BE2C (cell line): ENCODE results near the gene ABCA12.

Experiments
- DNase-seq: peaks from one replicate; pipeline ENCODE4 v3.0.0-alpha.2; 2020
- H3K27me3 ChIP-seq: fragments of 250-450 bp; sonication (Bioruptor Pico); 2 replicates; pipeline ENCODE4 v1.5.1; 2020; ENCODE audit warnings: mild to moderate bottlenecking
- H3K36me3 ChIP-seq: fragments of 250-450 bp; sonication (Bioruptor Pico); 2 replicates; pipeline ENCODE4 v1.5.1; 2020; ENCODE audit warnings: mild to moderate bottlenecking
- H3K4me1 ChIP-seq: fragments of 250-450 bp; sonication (Bioruptor Pico); 2 replicates; pipeline ENCODE4 v1.5.1; 2020
- H3K4me3 ChIP-seq: 2 replicates; pipeline ENCODE4 v1.5.1; 2011; ENCODE audit warnings: low read depth, low read length
- H3K9me3 ChIP-seq: fragments of 250-450 bp; sonication (Bioruptor Pico); 2 replicates; pipeline ENCODE4 v1.5.1; 2020
- TF ChIP-seq, protein P1 (sequence below): IDR thresholded peaks from 2 replicates; pipeline ENCODE4 v1.5.1; 2012; ENCODE audit warnings: mild to moderate bottlenecking, low read depth, low read length

ABCA12 gene

DNA sequence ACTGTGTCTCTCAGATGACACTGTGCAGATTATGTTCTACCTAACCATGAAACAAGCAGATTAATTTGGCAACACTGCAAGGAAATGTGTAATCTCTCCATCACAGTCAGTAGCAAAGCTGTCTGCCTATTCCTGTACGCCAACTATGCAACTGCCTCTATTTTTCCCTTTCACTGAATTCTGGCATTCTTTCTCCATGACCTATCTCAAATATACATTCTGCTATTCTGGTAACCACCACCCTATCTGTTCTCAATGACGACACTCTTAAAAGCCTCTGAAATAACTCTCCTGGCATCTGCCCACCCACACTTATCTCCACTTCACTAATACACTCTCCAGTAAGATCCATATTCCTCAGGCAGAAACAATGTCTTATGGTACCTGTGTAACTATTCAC lies 78.7 kb downstream of the ABCA12 start:
- H3K36me3 ChIP-seq: no peaks in the 10 kb centered on the region
- DNase-seq: peak; percentile 26
- H3K9me3 ChIP-seq: no peaks in the 10 kb centered on the region
- no peaks in the 10 kb centered on the region for H3K27me3 ChIP-seq
- 0 out of 2 replicates have a peak overlapping the region, but pooled peaks have one; percentile 4 for H3K4me3 ChIP-seq
- TF ChIP-seq, protein P1, sequence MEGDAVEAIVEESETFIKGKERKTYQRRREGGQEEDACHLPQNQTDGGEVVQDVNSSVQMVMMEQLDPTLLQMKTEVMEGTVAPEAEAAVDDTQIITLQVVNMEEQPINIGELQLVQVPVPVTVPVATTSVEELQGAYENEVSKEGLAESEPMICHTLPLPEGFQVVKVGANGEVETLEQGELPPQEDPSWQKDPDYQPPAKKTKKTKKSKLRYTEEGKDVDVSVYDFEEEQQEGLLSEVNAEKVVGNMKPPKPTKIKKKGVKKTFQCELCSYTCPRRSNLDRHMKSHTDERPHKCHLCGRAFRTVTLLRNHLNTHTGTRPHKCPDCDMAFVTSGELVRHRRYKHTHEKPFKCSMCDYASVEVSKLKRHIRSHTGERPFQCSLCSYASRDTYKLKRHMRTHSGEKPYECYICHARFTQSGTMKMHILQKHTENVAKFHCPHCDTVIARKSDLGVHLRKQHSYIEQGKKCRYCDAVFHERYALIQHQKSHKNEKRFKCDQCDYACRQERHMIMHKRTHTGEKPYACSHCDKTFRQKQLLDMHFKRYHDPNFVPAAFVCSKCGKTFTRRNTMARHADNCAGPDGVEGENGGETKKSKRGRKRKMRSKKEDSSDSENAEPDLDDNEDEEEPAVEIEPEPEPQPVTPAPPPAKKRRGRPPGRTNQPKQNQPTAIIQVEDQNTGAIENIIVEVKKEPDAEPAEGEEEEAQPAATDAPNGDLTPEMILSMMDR: no peak
- H3K4me1 ChIP-seq: peaks cover 34% of the 10 kb centered on the region

GRCh38 chr2:215055891-215056290 lies 82.5 kb downstream of the ABCA12 start:
- H3K4me3 ChIP-seq: no peak overlapping the region
- H3K27me3 ChIP-seq: no peaks in the 10 kb centered on the region

DNA sequence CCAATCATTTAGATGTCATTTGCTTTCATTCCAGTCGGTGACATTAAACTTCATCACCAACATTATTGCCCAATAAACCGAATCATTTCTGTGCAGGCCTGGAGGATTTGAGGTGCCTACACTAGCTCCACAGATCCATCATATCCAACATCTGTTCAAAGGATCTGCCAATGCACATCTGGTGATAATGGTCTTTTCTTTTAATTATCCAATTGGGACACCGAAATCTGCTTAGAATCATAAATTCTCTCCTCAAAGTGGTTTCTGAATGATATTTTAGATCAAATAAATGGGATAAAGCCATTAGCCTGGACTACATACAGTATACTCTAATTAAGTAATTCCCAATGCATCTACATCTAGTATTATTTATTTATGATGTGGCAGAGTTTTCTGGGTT lies 85.6 kb downstream of the ABCA12 start:
- Histone ChIP-seq H3K4me1 (peaks cover 11% of the 10 kb centered on the region), H3K36me3 (no peaks in the 10 kb centered on the region), H3K9me3 (no peaks in the 10 kb centered on the region), H3K27me3 (no peaks in the 10 kb centered on the region), H3K4me3 (no peak overlapping the region)
- TF ChIP-seq, protein P1: no peak
- DNase-seq: no peak

More at GRCh38 chr2:215055891-215056290, 82.5 kb downstream of the ABCA12 start:
- Histone ChIP-seq H3K4me1 (peaks cover 28% of the 10 kb centered on the region), H3K9me3 (no peaks in the 10 kb centered on the region), H3K36me3 (no peaks in the 10 kb centered on the region)
- DNase-seq: no peak
- TF ChIP-seq, protein P1: no peak

DNA sequence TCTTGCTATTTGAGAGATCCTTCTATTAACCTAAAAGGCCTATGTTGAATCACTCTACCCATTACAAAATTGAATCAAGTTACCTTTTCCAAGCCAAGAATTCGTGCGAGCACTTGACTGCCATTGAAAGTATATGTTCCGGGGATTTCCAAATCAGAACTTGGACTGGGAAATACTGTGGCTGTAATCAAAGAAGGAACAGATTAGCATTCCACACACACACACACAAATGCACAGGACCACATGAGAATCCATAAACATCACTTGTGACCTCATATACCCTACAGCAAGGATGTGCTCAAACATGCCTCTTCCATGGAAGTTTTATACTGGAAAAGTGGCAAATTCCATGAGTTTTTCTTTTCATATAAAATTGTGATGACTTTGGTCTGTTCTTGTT lies 86.0 kb downstream of the ABCA12 start:
- no peaks in the 10 kb centered on the region for H3K36me3 ChIP-seq
- H3K4me1 ChIP-seq: peaks cover 11% of the 10 kb centered on the region
- TF ChIP-seq, protein P1: no peak
- H3K27me3 ChIP-seq: no peaks in the 10 kb centered on the region
- no peaks in the 10 kb centered on the region for H3K9me3 ChIP-seq
- no peak for DNase-seq
- no peak overlapping the region for H3K4me3 ChIP-seq

DNA sequence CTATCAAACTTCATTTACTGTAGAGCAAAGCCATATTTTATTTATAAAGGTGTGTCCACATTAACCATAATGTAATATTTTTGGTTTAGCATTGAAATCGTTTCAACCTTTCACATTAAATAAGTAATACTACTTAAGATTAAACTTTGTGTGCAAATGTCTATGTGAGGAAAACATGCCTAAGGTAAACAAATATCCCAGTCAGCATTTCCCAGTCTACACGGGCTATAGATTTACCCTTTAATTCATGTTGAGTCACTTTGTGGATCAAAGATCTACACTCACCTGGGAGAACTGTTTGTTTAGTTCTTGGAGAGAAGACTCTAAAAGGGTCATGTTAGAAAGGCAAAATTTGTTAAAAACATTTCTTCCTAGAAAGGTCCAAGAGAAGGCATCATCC lies 89.1 kb downstream of the ABCA12 start:
- no peaks in the 10 kb centered on the region for H3K27me3 ChIP-seq
- H3K4me3 ChIP-seq: no peak overlapping the region
- 0 out of 2 replicates have a peak, but pooled peaks cover 2% of the 10 kb centered on the region for H3K9me3 ChIP-seq
- DNase-seq: no peak
- H3K36me3 ChIP-seq: no peaks in the 10 kb centered on the region
- TF ChIP-seq, protein P1: no peak
- peaks cover 5% of the 10 kb centered on the region; the same call in 1 of the 2 replicates for H3K4me1 ChIP-seq

DNA sequence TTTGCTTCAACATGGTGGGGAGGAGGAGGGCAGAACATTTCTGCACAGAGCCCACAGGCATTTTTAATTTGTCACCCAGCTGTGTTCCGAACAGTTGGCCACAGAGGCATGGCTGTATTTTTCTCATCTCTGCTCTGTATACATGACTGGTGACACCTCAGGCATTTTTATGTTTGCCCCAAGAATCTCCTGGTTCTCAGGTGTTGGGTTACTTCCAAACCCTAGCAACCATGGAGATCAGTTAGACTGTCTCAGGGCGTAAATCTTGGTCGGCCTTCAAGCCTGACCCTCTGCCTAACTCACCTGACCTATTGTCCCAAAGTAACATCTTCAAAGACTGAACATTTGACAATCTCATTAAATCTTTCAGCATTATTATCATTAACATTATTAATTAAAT lies 100.0 kb downstream of the ABCA12 start:
- TF ChIP-seq, protein P1: no peak
- DNase-seq: no peak
- Histone ChIP-seq H3K36me3 (no peaks in the 10 kb centered on the region), H3K9me3 (no peaks in the 10 kb centered on the region; the same call in 1 of the 2 replicates), H3K27me3 (no peaks in the 10 kb centered on the region), H3K4me1 (peaks cover 14% of the 10 kb centered on the region), H3K4me3 (no peak overlapping the region)
